Measurements from ENCODE around the gene GIT2. TPM values are rescaled to one million over a fixed set of nuclear protein-coding genes. Genes with fewer than 3 reads are reported as not detected.

The GIT2 gene
- total RNA-seq, 2 donors from 2014 or later, result 87.5 to 94.2 TPM

DNA sequence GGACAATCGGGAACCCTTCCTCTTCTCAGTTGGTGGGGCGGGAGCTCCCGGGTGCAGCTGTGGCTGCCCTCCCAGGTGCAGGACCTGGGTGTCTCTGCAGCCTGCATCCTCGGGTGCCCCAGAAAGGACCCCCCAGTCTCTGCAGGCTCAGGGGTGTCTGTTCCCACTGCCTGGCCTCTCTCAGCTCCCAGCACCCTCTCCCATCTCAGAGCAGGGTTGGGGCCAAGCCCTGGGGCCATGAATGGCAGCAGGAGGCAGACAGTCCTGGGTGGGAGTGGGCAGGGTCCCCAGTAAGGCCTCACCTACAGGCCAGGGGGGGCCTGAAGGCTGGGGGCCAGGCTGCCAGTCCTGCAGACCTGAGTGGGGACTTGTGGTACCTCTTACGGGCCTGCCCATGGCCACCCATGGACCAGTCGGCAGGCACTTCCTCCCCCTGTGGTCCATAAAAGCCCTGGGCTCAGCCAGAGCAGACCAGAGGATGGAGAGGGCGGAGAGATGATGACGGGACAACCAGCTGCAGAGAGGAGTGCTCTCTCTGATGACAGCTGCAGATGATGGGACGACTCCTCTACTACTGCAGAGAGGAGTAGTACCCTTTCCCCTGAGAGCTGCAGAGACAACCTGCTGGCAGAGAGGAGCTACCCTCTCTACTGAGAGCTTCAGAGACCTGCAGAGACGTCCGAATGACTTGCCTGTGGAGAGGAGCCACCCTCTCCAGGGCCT lies 69.5 kb downstream of the GIT2 start:
- H3K36me3 Mint-ChIP-seq, result no peaks in the 10 kb centered on the region
- peaks cover 0 to 8% of the 10 kb centered on the region in 2 donors for H3K4me1 Mint-ChIP-seq (ENCODE audit: low read depth in 2 of 2)
- DNase-seq (ENCODE audit: low spot score), result no peak
- H3K27me3 Mint-ChIP-seq, result no peaks in the 10 kb centered on the region
- no peaks in the 10 kb centered on the region for H3K9me3 Mint-ChIP-seq
- H3K4me3 Mint-ChIP-seq, result no peak overlapping the region
- ATAC-seq, result no peak
- H3K27ac Mint-ChIP-seq, result no peak overlapping the region

DNA sequence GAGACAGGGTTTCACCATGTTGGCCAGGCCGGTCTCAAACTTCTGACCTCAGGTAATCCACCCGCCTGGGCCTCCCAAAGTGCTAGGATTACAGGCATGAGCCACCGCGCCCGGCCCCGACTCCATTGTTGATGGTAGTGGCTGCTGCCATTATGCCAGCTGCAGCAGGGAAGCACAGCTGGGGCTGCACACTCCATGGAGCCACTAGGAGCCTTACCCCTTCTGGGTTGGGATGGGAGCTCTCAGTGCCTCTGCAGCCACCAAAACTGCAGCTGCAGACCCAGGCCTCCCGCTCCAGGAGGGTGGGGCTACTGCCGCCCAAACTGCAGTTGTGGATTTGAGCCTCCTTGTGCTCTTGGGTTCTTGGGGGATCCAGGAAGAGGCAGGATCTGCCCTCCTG lies 70.2 kb downstream of the GIT2 start:
- ATAC-seq (no peak), DNase-seq (ENCODE audit: low spot score) (no peak)
- Mint-ChIP-seq H3K9me3 (no peaks in the 10 kb centered on the region), H3K4me3 (no peak overlapping the region), H3K27me3 (no peaks in the 10 kb centered on the region), H3K27ac (no peak overlapping the region), H3K4me1 (ENCODE audit: low read depth in 2 of 2) (peaks cover 0 to 10% of the 10 kb centered on the region in 2 donors), H3K36me3 (peaks cover 2% of the 10 kb centered on the region)

DNA sequence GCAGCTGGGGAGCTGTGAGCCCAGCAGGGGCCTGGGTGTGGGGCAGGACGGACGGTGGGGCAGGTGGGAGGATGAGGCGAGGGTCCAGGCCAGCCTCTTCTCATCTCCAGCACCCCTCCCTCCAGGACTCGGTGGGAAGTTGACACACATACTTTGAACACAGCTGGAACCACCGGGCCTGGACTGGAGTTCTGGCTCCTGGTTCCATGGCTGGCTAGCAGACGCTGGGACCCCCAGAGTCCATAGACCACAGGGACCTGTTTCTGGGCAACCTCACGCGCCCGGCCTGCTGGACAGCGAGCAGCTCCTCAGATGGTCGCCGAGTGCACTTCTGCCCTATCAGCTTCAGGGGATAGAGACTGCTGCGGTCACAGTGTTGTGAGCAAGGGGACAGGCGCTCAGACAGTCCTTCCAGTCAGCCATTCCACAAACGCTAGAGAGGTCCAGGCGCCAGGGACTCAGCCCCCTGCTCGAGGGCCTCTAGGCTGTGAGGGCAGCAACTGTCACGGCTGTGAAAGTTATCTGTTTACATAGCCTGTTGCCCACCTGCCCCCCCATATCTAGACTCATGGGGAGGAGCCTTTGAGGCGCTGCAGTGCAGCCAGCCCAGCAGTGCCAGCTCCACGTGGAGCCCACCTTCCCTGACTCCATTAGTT lies 70.9 kb downstream of the GIT2 start:
- H3K4me1 Mint-ChIP-seq (ENCODE audit: low read depth in 2 of 2), result peaks cover 0 to 16% of the 10 kb centered on the region in 2 donors
- H3K36me3 Mint-ChIP-seq, result peaks cover 5% of the 10 kb centered on the region
- no peak for DNase-seq (ENCODE audit: low spot score)
- H3K9me3 Mint-ChIP-seq, result no peaks in the 10 kb centered on the region
- ATAC-seq, result peak in 1 of 2 donors; percentile 44
- H3K27me3 Mint-ChIP-seq, result no peaks in the 10 kb centered on the region
- H3K4me3 Mint-ChIP-seq, result no peak overlapping the region
- H3K27ac Mint-ChIP-seq, result no peak overlapping the region

DNA sequence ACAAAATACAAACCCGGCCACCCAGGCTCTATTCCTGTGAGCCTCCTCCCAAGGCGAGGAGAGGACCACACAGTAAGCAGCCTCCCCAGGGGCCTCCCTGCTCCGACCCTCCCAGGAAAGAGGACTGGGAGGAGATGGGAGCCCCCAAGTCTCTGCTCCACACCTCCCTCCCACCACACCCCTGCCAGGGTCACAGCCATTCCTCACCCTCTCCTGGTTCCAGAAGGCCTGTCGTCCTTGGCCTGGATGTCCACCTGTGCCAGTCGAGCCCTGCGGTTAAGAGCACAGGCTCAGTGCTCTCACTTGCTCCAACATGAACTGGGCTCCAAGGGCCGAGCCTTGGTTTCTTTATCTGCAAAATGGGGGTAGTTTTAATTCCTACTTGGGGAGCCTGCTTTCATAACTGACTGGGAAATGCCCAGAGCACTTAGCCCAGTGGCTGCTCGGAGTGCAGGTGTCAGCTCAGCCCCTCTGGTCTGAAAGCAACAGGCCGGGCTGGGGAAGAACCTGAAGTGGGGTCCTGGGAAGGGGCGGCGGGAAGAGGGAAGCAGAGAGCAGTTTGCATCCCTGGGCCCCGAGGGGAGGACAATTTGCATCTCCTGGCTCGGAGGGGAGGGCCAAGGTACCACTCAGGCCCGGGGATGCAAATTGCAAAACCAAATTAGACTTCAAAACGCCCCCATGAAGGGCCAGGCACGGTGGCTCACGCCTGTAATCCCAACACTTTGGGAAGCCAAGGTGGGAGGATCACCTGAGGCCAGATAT lies 72.5 kb downstream of the GIT2 start:
- ATAC-seq (no peak), DNase-seq (ENCODE audit: low spot score) (no peak)
- Mint-ChIP-seq H3K4me3 (no peak overlapping the region), H3K36me3 (peaks cover 5% of the 10 kb centered on the region), H3K9me3 (no peaks in the 10 kb centered on the region), H3K27me3 (no peaks in the 10 kb centered on the region), H3K4me1 (ENCODE audit: low read depth in 2 of 2) (peaks cover 0 to 16% of the 10 kb centered on the region in 2 donors), H3K27ac (peak overlapping the region in 1 of 2 donors; percentile 22)

DNA sequence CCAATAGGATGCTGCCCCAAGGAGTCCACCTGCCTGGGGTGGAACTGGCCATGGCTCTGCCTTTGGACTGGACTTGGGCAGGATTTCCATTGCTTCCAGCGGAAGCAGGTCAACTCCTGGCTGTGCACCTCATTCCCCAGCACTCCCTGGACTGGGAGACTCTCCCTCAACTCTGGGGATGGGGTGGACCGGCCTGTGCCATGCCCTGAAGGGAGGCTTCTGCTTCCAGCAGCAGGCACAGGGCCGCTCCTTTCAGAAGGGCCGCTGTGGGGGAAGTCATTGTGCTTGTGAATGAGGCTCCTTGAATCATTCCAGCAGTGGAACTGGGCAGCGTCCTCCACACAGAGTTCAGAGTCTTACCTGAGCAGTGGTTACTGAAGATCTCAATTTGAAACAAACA lies 73.1 kb downstream of the GIT2 start:
- no peaks in the 10 kb centered on the region for H3K27me3 Mint-ChIP-seq
- DNase-seq (ENCODE audit: low spot score) (no peak), ATAC-seq (no peak)
- peaks cover 6% of the 10 kb centered on the region for H3K36me3 Mint-ChIP-seq
- H3K4me1 Mint-ChIP-seq (ENCODE audit: low read depth in 2 of 2), result peaks cover 0 to 16% of the 10 kb centered on the region in 2 donors
- no peaks in the 10 kb centered on the region for H3K9me3 Mint-ChIP-seq
- H3K27ac Mint-ChIP-seq, result peak overlapping the region in 1 of 2 donors; percentile 22
- no peak overlapping the region for H3K4me3 Mint-ChIP-seq

DNA sequence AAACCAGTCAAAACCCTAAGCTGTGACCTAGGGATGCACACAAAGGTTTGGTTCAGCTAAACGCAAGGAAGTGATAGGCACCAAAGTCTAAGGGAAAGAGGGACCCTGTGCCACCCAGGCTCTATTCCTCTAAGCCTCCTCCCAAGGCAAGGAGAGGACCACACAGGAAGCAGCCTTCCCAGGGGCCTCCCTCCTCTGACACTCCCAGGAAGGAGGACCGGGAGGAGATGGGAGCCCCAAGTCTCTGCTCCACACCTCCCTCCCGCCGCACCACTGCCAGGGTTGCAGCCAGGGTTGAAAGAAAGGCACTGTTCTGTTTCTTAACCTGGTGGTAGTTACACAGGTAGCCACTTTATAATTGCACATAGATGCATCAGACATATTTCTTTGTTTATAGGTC lies 74.2 kb downstream of the GIT2 start:
- H3K27me3 Mint-ChIP-seq, result no peaks in the 10 kb centered on the region
- peaks cover 0 to 12% of the 10 kb centered on the region in 2 donors for H3K4me1 Mint-ChIP-seq (ENCODE audit: low read depth in 2 of 2)
- ATAC-seq (no peak), DNase-seq (ENCODE audit: low spot score) (no peak)
- no peaks in the 10 kb centered on the region for H3K9me3 Mint-ChIP-seq
- peaks cover 10% of the 10 kb centered on the region for H3K36me3 Mint-ChIP-seq
- no peak overlapping the region for H3K4me3 Mint-ChIP-seq
- H3K27ac Mint-ChIP-seq, result no peak overlapping the region

DNA sequence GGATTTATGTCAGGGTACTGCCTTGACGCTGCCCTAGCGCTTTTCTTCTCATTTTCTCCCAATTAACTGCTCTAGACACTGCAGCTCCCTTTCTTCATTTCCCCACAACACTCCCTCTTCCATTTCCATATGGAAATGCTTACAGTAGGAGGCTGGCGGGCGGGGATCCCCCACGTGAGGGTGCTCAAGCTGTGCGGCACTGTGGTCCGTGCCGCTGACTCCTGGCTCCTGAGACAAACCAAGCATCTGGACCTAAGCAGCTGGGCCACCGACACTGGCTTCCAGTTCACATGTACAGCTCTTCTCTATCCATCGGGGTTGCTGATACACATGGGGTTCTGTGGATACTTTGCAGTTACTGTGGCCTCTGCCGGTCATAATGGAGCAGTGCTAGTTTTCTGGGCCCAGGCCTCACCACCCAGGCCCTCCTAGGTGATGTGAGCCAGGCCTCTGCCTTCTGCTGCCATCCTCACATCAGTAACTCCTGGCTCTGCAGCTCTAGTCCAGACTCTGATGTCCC lies 75.8 kb downstream of the GIT2 start:
- peaks cover 0 to 18% of the 10 kb centered on the region in 2 donors for H3K4me1 Mint-ChIP-seq (ENCODE audit: low read depth in 2 of 2)
- H3K9me3 Mint-ChIP-seq, result no peaks in the 10 kb centered on the region
- peaks cover 10% of the 10 kb centered on the region for H3K36me3 Mint-ChIP-seq
- DNase-seq (ENCODE audit: low spot score) (no peak), ATAC-seq (no peak)
- H3K4me3 Mint-ChIP-seq, result no peak overlapping the region
- H3K27ac Mint-ChIP-seq, result peak overlapping the region in 1 of 2 donors; percentile 39
- H3K27me3 Mint-ChIP-seq, result no peaks in the 10 kb centered on the region

DNA sequence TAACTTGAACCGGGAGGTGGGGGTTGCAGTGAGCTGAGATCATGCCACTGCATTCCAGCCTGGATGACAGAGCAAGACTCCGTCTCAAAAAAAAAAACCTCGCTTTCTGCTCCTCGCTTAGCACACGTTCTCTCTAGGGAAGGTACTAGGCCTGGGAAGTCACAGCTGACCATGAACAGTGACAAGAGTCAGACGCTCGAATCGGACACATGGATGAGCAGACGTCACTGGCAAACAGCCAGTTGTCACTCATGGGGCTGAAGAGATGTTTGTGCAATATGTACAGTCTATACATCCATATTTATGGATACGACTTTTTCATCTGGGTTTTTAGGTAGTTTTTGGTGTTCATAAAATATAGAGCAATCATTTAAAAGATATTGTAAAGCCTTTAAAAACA lies 76.7 kb downstream of the GIT2 start:
- peak overlapping the region in 1 of 2 donors; percentile 39 for H3K27ac Mint-ChIP-seq
- ATAC-seq, result no peak
- no peak for DNase-seq (ENCODE audit: low spot score)
- H3K36me3 Mint-ChIP-seq, result peaks cover 10% of the 10 kb centered on the region
- H3K27me3 Mint-ChIP-seq, result no peaks in the 10 kb centered on the region
- H3K4me3 Mint-ChIP-seq, result no peak overlapping the region
- H3K4me1 Mint-ChIP-seq (ENCODE audit: low read depth in 2 of 2), result peaks cover 0 to 14% of the 10 kb centered on the region in 2 donors
- H3K9me3 Mint-ChIP-seq, result no peaks in the 10 kb centered on the region

DNA sequence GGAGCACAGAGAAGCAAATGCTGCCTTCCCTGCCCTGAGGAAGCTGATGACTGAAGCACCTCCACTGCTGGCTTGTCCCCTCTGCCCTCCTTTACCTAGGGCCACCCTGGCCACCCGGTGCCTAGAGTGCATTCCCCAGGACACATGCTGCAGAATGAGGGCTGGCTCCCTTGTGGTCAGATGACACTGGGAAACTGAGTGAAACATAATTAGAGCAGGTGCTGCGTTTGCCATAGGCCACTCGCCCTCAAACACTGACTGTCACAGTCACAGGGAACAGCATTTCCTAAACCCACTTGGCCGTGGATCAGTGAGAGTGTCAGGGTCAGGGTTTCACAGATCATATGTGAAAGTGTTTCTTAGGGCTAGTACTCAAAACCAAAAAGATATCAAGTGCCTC lies 80.1 kb downstream of the GIT2 start:
- H3K4me3 Mint-ChIP-seq, result no peak overlapping the region
- no peak for DNase-seq (ENCODE audit: low spot score)
- H3K9me3 Mint-ChIP-seq, result no peaks in the 10 kb centered on the region
- no peaks in the 10 kb centered on the region for H3K27me3 Mint-ChIP-seq
- ATAC-seq, result no peak
- H3K4me1 Mint-ChIP-seq (ENCODE audit: low read depth in 2 of 2), result peaks cover 0 to 15% of the 10 kb centered on the region in 2 donors
- peaks cover 14% of the 10 kb centered on the region for H3K36me3 Mint-ChIP-seq
- H3K27ac Mint-ChIP-seq, result no peak overlapping the region

DNA sequence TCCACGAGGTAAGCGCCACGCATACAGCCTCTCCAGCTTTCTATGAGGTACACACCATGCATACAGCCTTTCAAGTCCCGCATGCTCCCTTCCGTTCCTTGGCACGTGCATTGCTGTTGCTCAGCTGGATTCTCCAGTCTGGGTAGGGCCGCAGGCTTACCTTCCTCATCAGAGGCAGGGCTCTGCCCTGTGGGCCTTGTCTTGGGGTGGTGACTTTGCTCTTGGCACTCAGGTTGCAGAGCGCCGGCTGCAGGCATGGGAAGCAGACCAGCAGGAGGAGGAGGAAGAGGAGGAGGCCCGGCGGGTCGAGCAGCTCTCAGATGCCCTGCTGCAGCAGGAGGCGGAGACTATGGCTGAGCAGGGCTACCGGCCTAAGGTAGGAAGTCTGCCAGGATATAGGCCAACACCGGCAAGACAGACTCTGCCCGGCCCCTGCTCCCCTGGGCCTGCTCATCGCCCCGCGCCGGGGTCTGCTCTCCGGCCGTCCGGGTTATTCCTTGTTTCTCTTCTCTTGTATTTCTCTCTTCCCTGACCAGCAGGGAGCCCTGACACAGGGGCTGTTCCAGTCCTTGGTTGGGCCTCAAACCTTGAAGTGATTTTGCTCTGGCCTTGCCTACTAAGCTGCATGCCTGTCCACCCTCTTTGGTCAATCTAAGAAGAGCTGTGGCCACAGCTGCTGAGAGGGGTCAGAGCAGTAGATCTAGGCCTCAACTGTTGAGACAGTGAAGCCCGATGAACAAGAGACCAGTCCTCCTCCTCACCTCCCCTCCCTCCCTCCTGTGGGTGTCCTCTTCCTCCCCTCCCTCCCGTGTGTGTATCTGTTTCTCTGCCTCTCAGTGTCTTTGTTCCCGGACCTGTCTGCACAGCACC lies 80.8 kb downstream of the GIT2 start:
- no peak for DNase-seq (ENCODE audit: low spot score)
- H3K27ac Mint-ChIP-seq, result no peak overlapping the region
- no peaks in the 10 kb centered on the region for H3K9me3 Mint-ChIP-seq
- peaks cover 0 to 11% of the 10 kb centered on the region in 2 donors for H3K4me1 Mint-ChIP-seq (ENCODE audit: low read depth in 2 of 2)
- H3K36me3 Mint-ChIP-seq, result peaks cover 11% of the 10 kb centered on the region
- no peaks in the 10 kb centered on the region for H3K27me3 Mint-ChIP-seq
- ATAC-seq, result no peak
- no peak overlapping the region for H3K4me3 Mint-ChIP-seq

DNA sequence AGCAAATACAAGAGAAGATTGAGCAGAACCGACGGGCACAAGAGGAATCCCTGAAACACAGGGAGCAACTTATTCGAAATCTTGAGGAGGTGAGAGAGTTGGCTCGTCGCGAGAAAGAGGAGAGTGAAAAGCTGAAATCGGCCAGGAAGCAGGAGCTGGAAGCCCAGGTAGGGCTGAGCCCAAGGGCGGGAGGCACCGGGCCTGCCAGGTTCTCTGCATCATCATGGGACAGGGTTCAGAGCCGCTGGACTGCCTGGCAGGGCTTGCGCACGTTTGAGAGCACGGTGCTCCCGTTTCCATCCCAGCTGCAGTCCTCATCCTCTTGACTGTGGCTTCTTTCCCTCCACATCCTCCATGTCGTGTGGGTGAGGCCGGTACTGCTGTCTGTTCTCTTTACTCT lies 81.7 kb downstream of the GIT2 start:
- Mint-ChIP-seq H3K4me1 (ENCODE audit: low read depth in 2 of 2) (peaks cover 0 to 11% of the 10 kb centered on the region in 2 donors), H3K9me3 (no peaks in the 10 kb centered on the region), H3K27me3 (no peaks in the 10 kb centered on the region), H3K36me3 (peaks cover 11% of the 10 kb centered on the region), H3K27ac (no peak overlapping the region), H3K4me3 (no peak overlapping the region)
- DNase-seq (ENCODE audit: low spot score), result no peak
- ATAC-seq, result no peak

DNA sequence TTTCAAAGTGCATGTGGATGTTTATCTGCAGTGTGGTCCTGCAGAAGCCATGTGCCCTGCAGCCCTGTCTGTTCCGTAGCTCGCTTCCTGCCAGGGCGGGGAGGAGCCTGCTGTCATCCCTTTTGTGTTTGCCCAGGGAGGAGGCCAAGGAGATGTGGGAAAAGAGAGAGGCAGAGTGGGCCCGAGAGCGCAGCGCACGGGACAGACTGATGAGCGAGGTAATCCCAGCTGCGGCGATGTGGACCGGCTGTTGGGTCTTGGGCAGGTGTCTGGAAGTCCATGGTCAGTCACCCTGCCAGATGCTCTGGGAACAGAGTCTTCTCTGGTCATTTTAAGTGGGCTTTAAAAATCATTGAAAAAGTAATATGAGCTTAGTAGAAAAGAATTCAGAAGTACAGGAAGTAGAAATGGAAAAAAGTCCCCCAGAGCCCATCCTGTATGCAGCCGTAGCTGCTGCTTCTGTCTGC lies 83.3 kb downstream of the GIT2 start:
- ATAC-seq, result no peak
- Mint-ChIP-seq H3K27me3 (no peaks in the 10 kb centered on the region), H3K9me3 (no peaks in the 10 kb centered on the region), H3K4me1 (ENCODE audit: low read depth in 2 of 2) (peaks cover 0 to 18% of the 10 kb centered on the region in 2 donors), H3K4me3 (no peak overlapping the region), H3K27ac (no peak overlapping the region), H3K36me3 (peaks cover 17% of the 10 kb centered on the region)
- DNase-seq (ENCODE audit: low spot score), result no peak

DNA sequence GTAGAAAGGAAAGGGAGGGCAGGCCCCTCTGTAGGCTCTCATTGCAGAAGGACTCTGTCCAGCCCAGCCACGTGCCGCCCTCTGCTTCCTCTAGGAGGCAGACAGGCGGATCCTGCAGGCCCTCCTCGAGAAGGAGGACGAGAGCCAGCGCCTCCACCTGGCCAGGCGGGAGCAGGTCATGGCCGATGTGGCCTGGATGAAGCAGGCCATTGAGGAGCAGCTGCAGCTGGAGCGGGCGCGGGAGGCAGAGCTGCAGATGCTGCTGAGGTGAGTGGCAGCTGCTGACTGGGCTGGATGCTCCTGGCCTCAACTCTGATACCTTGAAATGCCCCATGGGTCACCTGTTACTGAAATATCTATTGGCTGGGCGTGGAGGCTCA lies 85.2 kb downstream of the GIT2 start:
- Mint-ChIP-seq H3K27ac (no peak overlapping the region), H3K9me3 (no peaks in the 10 kb centered on the region), H3K4me1 (ENCODE audit: low read depth in 2 of 2) (peaks cover 0 to 17% of the 10 kb centered on the region in 2 donors), H3K27me3 (no peaks in the 10 kb centered on the region), H3K36me3 (peaks cover 27% of the 10 kb centered on the region), H3K4me3 (no peak overlapping the region)
- DNase-seq (ENCODE audit: low spot score), result no peak
- ATAC-seq, result peak; percentile 46 to 67

All from natural killer cell treated with Interleukin-12 subunit alpha and Interleukin-12 subunit beta and Interleukin-15 and Interleukin-18, amount 100 ng/mL, for 72 hours (primary cell).